Activated T-cell treated with anti-CD3 and anti-CD28 coated beads, Interleukin-2, amount 50 U/mL, for 72 hours (primary cell): ENCODE measurements around the gene METTL16. TPM values are rescaled to one million over a fixed set of nuclear protein-coding genes. Genes with fewer than 3 reads are reported as not detected.

Source experiments
- ATAC-seq, 2 donors: fragments of 150-1000 bp; cut with Tn5 transposase; replicated peaks in 1 of 2; 2 replicates each; pipeline ENCODE4 v1.10.0; 2021; ENCODE audit warnings: moderate library complexity in 2 of 2, mild to moderate bottlenecking in 1 of 2
- DNase-seq, 2 donors: peaks; one replicate each; pipeline ENCODE4 v3.0.0; 2021 to 2022; ENCODE audit warnings: mixed read lengths in 1 of 2
- H3K27ac Mint-ChIP-seq: one replicate; pipeline ENCODE4 v1.8.0; 2022; ENCODE audit warnings: mild to moderate bottlenecking, moderate library complexity, mixed read lengths
- H3K27me3 Mint-ChIP-seq: one replicate; pipeline ENCODE4 v1.8.0; 2022; ENCODE audit warnings: low read depth, mixed read lengths
- H3K36me3 Mint-ChIP-seq, 2 donors: one replicate each; pipeline ENCODE4 v1.8.0; 2022; ENCODE audit warnings: mixed read lengths in 2 of 2, mild to moderate bottlenecking in 1 of 2; ENCODE audit not compliant: insufficient read depth in 2 of 2
- H3K4me1 Mint-ChIP-seq: one replicate; pipeline ENCODE4 v1.8.0; 2022; ENCODE audit warnings: low read depth, mixed read lengths
- H3K4me3 Mint-ChIP-seq, 2 donors: one replicate each; pipeline ENCODE4 v1.8.0; 2022; ENCODE audit warnings: mild to moderate bottlenecking in 2 of 2, mixed read lengths in 2 of 2, moderate library complexity in 2 of 2
- H3K9me3 Mint-ChIP-seq, 2 donors: one replicate each; pipeline ENCODE4 v1.8.0; 2022; ENCODE audit warnings: mixed read lengths in 2 of 2
- total RNA-seq, 2 donors: library from RNA; stranded (reverse); gene quantifications; one replicate each; pipeline ENCODE4 v1.2.3, GENCODE V29; 2022

METTL16 gene
- total RNA-seq, 2 donors from 2014 or later, result 33.3 to 45.7 TPM

- DNase-seq, result no peak
- no peak for ATAC-seq
- Mint-ChIP-seq H3K4me3 (no peak overlapping the region), H3K27me3 (no peaks in the 10 kb centered on the region), H3K36me3 (no peaks in the 10 kb centered on the region), H3K27ac (no peak overlapping the region), H3K9me3 (no peaks in the 10 kb centered on the region), H3K4me1 (no peaks in the 10 kb centered on the region)
These were observed 140.2 kb downstream of the METTL16 start for GRCh38 chr17:2371183-2372130.

GRCh38 chr17:2370211-2370589 lies 141.5 kb downstream of the METTL16 start:
- Mint-ChIP-seq H3K27me3 (no peaks in the 10 kb centered on the region), H3K9me3 (no peaks in the 10 kb centered on the region), H3K4me3 (no peak overlapping the region), H3K36me3 (no peaks in the 10 kb centered on the region), H3K27ac (no peak overlapping the region), H3K4me1 (no peaks in the 10 kb centered on the region)
- DNase-seq (no peak), ATAC-seq (no peak)

DNA sequence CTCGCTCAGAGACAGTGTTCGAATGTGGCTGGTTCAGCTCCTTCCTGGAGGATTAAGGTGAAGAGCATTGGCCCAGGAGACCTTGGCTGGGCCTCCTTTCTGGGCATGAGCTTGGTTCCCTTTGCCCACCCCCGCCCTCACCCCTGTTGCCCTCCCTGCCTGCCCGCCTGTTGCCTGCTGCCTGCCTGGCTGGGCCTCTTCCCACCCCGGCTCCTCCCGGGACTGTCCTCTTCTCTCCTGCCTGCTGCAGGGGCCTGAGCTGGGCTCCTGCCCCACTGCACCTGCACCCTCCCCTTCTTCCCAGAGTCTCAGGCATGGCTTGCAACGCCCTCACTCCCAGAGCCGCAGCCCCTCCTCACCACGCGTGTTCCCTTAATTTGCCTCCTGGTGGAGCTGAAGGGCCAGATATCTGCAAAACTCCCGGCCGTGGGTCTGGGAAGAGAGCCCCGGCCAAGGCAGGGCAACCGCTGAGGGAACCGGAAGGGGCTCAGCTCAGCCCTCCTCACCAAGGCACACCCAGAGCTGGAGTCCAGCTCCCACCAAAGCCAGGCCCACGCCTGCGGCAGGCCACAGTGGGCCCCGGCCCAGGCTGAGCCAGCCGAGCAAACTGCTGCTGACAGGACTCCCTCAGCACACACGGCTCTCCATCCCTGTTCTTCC lies 142.0 kb downstream of the METTL16 start:
- H3K36me3 Mint-ChIP-seq, result no peaks in the 10 kb centered on the region
- H3K4me1 Mint-ChIP-seq, result no peaks in the 10 kb centered on the region
- no peaks in the 10 kb centered on the region for H3K27me3 Mint-ChIP-seq
- no peak for ATAC-seq
- no peaks in the 10 kb centered on the region for H3K9me3 Mint-ChIP-seq
- no peak overlapping the region for H3K27ac Mint-ChIP-seq
- H3K4me3 Mint-ChIP-seq, result no peak overlapping the region
- no peak for DNase-seq

DNA sequence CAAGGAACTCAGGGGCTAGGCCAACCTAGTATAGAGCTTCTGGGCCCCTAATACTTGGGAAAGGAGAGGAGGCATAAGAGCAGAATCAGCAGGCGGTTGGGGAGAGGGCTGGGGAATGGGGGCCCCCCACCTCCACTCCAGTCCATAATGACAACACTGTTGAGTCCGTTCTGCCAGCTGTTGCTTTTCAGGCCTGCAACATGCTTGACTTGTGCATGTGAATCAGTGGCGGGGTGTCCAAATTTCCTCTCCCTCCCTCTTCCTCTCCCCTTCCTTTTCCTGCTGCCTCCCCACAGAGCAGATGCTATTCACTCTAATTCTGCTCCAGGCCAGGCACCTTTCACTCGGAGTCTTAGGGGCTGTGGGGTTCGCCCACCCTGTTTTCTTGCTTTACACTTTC lies 142.6 kb downstream of the METTL16 start:
- no peak overlapping the region for H3K27ac Mint-ChIP-seq

GRCh38 chr17:2368359-2368758 lies 143.3 kb downstream of the METTL16 start:
- Mint-ChIP-seq H3K27ac (no peak overlapping the region), H3K27me3 (no peaks in the 10 kb centered on the region), H3K4me3 (no peak overlapping the region)

More for the DNA sequence above, 142.6 kb downstream of the METTL16 start:
- ATAC-seq, result no peak
- Mint-ChIP-seq H3K36me3 (no peaks in the 10 kb centered on the region), H3K4me1 (no peaks in the 10 kb centered on the region), H3K27me3 (no peaks in the 10 kb centered on the region), H3K9me3 (no peaks in the 10 kb centered on the region), H3K4me3 (no peak overlapping the region)
- DNase-seq, result no peak

GRCh38 chr17:2366747-2367494 lies 144.8 kb downstream of the METTL16 start:
- H3K4me3 Mint-ChIP-seq, result no peak overlapping the region
- H3K27me3 Mint-ChIP-seq, result no peaks in the 10 kb centered on the region
- no peaks in the 10 kb centered on the region for H3K9me3 Mint-ChIP-seq
- no peaks in the 10 kb centered on the region for H3K4me1 Mint-ChIP-seq
- H3K36me3 Mint-ChIP-seq, result peaks cover 0 to 1% of the 10 kb centered on the region in 2 donors
- no peak overlapping the region for H3K27ac Mint-ChIP-seq
- DNase-seq, result no peak
- no peak for ATAC-seq

More at GRCh38 chr17:2368359-2368758, 143.3 kb downstream of the METTL16 start:
- Mint-ChIP-seq H3K9me3 (no peaks in the 10 kb centered on the region), H3K36me3 (no peaks in the 10 kb centered on the region), H3K4me1 (no peaks in the 10 kb centered on the region)
- DNase-seq, result no peak
- no peak for ATAC-seq

Other genes with a start within 250 kb of the METTL16 start
- gene SMG6, start 208.1 kb downstream of the METTL16 start, total RNA-seq, result 10 to 100 TPM; 47.3 to 54.1 TPM
- 10 to 100 TPM; 20.9 to 26.8 TPM for gene SRR, start 207.9 kb downstream of the METTL16 start, total RNA-seq
- gene TSR1, start 175.4 kb downstream of the METTL16 start, total RNA-seq, result 10 to 100 TPM; 36.4 to 38.2 TPM
- 10 to 100 TPM; 40.8 to 57.5 TPM for gene SGSM2, start 174.4 kb downstream of the METTL16 start, total RNA-seq
- gene MNT, start 110.8 kb downstream of the METTL16 start, total RNA-seq, result 10 to 100 TPM; 23.8 to 24.3 TPM
- gene PAFAH1B1, start 81.8 kb upstream of the METTL16 start, total RNA-seq, result 100 to 1,000 TPM; 211 to 218 TPM
- gene CLUH, start 199.9 kb upstream of the METTL16 start, total RNA-seq, result 10 to 100 TPM; 32.1 to 49.7 TPM
- gene CCDC92B, start 237.8 kb upstream of the METTL16 start, total RNA-seq, result under 1 TPM in 1 of 2 donors, not detected in 1; 0.14 TPM